ENCODE measurements around the gene FUS. TPM values are rescaled to one million over a fixed set of nuclear protein-coding genes. Genes with fewer than 3 reads are reported as not detected.
"Not testable (repeated sequence)": the region's sequence is repeated elsewhere in the genome, so short reads cannot be mapped to it uniquely, and the experiment has no call there.

Gene FUS
- total RNA-seq, 1 donor from 2014 or later: 79.3 TPM

DNA sequence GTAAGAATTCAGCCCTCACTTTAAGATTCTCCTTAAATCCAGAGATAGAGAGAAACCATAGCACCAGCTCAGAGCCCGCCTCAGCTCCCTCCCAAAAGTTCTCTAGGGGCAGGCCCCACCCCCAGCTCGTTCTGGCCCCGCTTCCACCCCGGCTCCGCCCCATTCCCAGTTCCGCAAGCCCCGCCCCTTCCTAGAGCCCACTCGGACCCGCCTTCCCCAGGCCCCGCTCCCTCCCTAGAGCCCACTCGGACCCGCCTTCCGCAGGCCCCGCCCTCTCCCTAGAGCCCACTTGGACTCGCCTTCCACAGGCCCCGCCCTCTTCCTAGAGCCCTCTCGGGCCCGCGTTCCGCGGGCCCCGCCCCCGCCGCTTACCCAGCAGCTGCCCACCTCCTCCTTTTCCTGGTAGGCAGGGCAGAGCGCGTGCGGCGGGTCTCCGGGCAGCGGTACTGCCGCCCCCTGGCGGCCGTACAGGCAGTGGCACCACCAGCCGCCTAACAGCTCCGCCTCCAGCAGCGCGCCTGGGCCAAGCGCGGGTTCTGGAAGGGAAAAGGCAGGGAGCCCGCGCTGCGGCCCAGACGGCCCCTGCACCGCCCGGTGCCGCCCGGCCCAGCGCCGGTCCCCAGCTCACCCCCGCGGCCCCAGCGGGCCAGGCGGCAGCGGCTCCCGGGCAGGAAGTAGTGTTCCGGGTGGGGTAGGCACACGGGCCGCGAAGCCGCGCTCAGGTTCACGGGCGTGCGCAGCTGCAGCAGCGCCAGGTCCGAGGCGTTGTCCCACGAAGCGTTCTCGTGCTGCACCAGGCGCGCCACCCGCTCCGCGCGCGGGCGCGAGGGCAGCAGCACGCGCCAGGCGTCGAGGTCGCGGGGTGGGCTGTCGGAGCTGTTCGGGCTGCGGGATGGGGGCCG, 37.6 kb upstream of the FUS start:
- intact Hi-C loops (cut with DNase I): loop anchor here (5.0 to 10.0 kb wide), 2 partner anchors 110 to 158 kb away; partner anchors contain the start of genes HSD3B7 and STX4
- ATAC-seq (ENCODE audit: poor library complexity) (peak; percentile 96), DNase-seq (peak; percentile 99)

DNA sequence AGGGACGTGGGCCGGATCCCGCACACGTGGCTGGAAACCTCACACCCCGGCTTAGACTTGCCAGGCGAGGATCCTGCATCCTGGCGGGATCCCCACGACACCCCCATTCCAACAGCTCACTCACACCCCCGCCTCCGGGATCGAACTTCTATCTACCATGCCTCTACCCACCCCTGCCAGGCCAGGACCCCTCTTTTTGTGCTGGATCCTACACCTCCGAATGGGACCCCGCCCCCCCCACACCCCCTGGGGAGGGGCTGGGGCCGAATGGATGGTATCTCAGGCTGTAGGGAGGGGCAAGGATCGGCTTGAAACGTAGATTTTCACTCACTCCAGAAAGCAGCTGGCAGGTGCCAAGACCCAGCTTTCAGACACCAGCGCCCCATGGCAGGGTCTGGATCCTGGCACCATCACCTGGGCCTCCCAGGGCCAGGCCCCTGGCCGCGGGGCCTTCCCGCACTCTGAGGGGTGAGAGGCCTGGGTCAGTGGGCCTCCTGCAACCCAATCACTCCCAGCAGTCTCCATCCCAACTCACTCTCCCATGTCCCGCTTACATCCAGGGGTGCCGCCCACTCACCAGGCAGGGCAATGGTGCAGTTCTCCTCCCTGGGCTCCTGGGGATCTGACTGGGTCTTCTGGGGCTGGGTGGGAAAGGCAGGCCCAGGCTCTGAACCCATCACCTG, 36.8 kb upstream of the FUS start:
- no peak for ATAC-seq (ENCODE audit: poor library complexity)
- intact Hi-C loops (cut with DNase I): loop anchor here (5.0 to 10.0 kb wide), 2 partner anchors 111 to 158 kb away; partner anchors contain the start of genes HSD3B7 and STX4
- DNase-seq: no peak

DNA sequence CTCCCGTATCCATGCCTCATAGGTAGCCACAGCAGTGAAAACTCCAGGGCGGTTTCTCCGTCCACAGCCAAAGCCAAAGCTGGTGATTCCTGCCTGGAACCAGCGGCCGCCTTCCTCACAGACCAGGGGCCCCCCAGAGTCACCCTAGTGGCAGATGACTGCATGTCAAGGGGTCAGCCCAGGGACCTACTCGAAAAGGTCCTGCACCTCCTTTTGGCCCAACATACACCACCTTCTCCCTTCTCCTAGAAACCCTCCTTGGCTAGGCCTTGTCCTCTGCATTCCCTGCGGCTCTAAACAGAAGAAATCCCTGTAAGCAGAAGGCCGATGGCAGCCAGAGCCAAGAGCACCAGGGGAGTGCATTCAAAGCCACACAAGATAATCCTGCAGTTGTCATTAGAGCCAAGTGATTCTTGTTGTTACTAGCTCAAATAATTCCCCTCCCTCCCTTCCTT, 36.2 kb upstream of the FUS start:
- intact Hi-C loops (cut with DNase I): loop anchor here (5.0 to 10.0 kb wide), 2 partner anchors 111 to 159 kb away; partner anchors contain the start of genes HSD3B7 and STX4
- ATAC-seq (ENCODE audit: poor library complexity) (no peak), DNase-seq (no peak)

DNA sequence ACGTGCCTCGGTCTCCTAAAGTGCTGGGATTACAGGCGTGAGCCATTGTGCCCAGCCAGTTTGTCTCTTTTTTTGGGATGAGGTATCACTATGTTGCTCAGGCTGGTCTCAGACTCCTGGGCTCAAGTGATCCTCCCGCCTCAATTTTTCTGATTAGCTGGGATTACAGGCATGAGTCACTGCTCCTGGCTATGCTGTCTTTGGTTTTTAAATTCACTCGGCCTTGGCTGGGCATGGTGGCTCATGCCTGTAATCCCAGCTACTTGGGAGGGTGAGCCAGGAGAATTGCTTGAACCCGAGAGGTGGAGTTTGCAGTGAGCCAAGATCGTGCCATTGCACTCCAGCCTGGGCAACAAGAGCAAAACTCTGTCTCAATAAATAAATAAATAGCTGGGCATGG, 35.5 kb upstream of the FUS start:
- intact Hi-C loops (cut with DNase I): loop anchor here (5.0 to 10.0 kb wide), 2 partner anchors 112 to 160 kb away; partner anchors contain the start of genes HSD3B7 and STX4
- ATAC-seq (ENCODE audit: poor library complexity): not testable (repeated sequence)

DNA sequence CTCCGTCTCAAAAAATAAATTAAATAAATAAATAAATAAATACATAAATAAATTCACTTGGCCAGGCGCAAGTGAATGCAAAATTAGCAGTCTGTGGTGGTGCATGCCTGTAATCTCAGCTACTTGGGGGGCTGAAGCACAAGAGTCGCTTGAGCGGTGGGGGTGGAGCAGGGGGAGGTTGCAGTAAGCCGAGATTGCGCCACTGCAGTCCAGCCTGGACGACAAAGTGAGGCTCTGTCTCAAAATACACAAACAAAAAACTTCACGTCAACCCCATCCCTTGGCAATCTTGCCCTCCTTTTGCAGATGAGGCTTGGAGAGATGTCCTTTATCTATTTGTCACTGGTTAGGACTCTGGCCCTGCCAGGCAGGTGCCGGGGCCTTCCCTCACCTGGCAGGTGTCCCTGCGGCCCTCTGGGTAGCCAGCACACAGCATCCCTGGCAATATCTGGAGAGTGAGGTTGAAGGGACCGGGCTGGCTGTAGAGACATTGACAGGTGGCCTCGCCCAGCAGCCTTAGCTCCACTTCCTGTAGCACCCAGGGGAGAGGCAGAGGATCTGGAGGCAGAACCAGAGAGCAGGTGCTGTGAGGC, 34.4 kb upstream of the FUS start:
- ATAC-seq (ENCODE audit: poor library complexity) (no peak), DNase-seq (no peak)
- intact Hi-C loops (cut with DNase I): loop anchor here (10.0 kb wide), 1 partner anchor 161 kb away; the partner anchor contains the start of gene HSD3B7

More for the DNA sequence above, 35.5 kb upstream of the FUS start:
- not testable (repeated sequence) for DNase-seq

DNA sequence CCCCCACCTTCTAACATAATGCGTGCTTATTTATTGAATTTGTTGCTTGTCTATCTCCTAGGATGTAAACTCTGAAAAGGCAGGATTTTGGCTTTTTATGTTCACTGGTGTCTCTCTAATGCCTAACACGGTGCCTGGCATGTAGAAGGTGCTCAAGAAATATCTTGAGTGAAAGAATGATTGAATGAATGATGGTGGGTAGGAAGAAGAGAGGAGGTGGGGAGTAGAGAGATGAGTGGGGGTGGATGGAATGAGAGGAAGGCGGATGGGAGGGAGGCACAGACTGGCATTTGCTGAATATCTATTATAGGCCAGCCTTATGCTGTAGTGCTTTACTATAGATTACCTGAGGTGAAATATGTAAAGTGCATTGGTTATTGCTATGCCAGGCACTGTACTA, 32.4 kb upstream of the FUS start:
- ATAC-seq (ENCODE audit: poor library complexity) (no peak), DNase-seq (no peak)
- intact Hi-C loops (cut with DNase I): loop anchor here (10.0 kb wide), 1 partner anchor 163 kb away; the partner anchor contains the start of gene HSD3B7

DNA sequence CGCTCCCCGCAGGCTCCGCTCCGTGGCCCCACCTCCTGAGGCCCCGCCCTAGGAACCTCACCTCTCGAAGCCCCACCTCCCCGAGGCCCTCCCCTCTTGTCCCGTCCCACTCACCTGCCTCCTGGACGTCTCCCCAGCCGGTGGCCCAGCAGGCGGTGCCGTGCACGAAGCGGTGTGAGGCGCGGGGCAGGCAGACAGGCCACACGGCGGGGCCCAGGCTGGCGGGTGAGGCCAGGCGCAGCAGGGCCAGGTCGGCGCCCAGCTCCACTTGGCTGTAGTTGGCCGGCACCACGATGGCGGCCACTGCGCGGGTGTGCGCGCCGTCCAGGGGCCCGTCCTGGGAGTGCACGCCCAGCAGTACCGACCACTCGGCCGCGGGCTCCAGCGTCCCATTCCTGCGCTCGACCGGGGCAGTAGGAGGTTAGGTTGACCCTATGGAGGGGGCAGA, 31.6 kb upstream of the FUS start:
- ATAC-seq (ENCODE audit: poor library complexity): peak; percentile 32
- intact Hi-C loops (cut with DNase I): loop anchor here (10.0 kb wide), 1 partner anchor 164 kb away; the partner anchor contains the start of gene HSD3B7
- DNase-seq: no peak

DNA sequence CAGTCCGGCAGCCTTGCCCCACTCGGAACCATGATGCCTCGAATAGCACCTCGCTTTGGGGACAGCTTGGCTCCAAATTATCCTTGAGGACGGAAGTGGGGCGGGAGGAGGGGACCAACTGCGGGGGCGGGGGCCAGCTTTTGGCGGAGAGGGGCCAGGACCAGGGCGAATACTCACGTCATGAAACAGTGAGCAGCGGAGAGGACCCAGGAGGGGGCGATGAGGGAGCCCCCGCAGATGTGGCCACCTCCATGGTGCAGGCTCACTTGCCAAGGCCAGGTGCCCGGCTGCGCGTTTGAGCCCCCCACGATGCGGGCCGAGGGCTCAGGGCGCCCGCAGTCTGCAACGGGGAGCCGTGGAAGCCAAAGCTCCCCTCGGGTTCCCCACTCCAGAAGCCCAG, 31.0 kb upstream of the FUS start:
- no peak for ATAC-seq (ENCODE audit: poor library complexity)

DNA sequence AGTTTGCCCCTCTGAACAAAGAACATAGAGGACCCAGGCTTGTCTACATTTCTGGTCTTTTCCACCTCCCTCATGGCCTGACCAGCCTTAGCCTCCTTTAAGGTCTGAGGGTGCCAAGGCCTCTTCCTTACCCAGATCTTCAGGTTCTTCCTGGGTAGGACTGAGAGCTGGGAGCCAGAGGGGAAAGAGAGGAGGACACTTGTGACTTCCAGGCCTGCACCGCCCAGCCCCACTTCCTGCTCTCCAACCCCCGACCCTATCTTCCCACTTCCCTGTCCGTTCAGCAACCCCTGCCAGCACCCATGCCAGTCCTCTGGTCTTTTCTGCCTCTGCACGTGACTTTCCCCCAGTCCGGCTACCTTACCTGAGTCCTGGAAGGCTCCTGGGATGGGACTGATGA, 30.6 kb upstream of the FUS start:
- intact Hi-C loops (cut with DNase I): loop anchor here (10.0 kb wide), 1 partner anchor 165 kb away; the partner anchor contains the start of gene HSD3B7
- ATAC-seq (ENCODE audit: poor library complexity) (peak; percentile 42), DNase-seq (no peak)

More for the DNA sequence above, 31.0 kb upstream of the FUS start:
- DNase-seq: no peak
- intact Hi-C loops (cut with DNase I): loop anchor here (10.0 kb wide), 1 partner anchor 164 kb away; the partner anchor contains the start of gene HSD3B7

DNA sequence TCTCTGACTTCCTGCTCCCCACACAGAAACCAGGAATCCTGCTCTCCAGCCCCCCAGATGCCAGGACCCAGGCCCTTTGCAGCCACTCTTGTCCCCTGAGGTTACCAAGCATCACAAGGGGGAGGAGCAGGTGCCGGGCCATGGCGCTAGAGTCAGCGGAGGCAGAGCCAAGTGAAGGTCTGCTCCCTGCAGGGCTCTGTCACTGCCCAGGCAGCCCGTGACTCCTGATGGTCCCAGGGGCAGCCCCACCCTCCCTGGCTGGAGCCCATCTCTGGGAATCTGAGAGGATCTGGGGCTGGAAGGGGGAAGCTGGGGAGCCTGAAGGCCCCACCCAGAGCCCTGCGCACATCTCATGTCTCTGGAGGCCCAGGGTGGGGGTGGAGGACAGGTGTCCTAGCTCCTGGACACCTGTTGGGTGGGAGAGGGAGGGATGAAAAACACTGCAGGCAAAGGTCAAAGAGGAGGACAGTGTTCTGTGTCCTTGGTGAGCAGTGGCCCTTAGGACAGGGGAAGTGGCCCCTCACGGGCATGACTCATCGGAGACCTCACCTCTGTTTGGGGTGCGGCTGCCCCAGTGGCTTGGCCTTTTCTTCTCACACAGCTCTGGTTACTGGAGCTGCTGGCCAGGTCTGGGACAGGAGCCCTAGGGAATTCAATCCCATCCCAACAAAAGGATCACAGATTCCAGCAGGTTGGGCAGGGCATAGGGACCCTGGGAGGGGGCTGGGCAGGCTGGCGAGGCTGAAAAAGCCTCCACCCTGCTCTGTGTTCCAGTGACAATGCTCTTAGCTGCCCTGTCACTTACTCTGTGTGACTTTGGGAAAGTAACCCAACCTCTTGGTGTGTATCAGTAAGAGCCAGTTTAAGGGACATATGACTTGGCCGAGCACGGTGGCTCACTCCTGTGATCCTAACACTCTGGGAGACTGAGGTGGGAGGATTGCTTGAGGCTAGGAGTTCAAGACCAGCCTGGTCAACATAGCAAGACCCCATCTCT, 29.7 kb upstream of the FUS start, which contains the start of gene PRSS36:
Gene PRSS36 (minus strand): TSS at position 173 of the 997 bp plus-strand sequence. CDS start 31 bp downstream, at position 142.
- DNase-seq: no peak
- ATAC-seq (ENCODE audit: poor library complexity): peak; percentile 30
- intact Hi-C loops (cut with DNase I): loop anchor here (10.0 kb wide), 1 partner anchor 165 kb away; the partner anchor contains the start of gene HSD3B7

DNA sequence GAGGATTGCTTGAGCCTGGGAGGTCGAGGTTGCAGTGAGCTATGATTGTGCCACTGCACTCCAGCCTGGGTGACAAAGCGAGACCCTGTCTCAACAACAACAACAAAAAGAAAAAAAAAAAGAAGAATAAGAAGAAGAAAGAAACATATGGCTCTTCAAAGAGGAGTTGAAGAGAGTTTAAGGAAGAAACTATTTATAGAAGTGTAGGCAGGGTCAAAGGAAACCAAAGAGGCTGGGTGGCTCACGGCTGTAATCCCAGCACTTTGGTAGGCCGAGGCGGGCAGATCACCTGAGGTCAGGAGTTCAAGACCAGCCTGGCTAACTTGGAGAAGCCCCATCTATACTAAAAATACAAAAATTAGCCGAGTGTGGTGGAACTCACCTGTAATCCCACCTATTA, 29.0 kb upstream of the FUS start:
- intact Hi-C loops (cut with DNase I); ATAC-seq (ENCODE audit: poor library complexity); DNase-seq: not testable (repeated sequence)

DNA sequence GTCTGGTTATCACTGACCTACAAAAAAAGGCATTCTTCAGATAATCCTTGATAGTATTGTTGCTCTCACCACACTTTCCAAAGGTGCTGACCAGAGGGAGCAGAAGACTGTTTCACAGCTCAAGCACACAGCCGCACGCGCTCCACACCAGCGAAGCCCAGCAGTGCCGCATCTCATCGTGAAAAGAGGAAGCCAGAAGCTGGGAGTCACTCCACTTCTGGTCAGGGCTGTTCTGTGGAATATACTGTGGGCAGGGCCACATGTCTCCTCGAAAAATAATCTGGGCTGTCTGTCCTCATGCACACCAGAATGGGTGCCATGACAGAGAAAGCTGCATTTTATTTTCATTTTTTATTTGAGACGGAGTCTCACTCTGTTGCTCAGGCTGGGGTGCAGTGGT, 22.8 kb upstream of the FUS start:
- intact Hi-C loops (cut with DNase I): no loop called here
- ATAC-seq (ENCODE audit: poor library complexity) (peak; percentile 51), DNase-seq (peak; percentile 69)

DNA sequence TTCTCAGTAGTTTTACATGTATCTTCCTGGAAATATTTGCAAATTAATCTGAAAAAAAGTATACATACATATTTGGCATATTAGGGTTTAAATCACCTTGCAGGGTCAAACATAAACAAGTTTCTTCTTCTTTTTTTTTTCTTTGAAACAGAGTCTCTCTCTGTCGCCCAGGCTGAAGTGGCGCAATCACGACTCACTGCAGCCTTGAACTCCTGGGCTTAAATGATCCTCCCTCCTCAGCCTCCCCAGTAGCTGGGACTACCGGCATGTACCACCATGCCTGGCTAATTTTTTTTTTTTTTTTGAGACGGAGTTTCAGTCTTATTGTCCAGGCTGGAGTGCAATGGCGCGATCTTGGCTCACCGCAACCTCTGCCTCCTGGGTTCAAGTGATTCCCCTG, 12.6 kb upstream of the FUS start:
- no peak for ATAC-seq (ENCODE audit: poor library complexity)
- intact Hi-C loops (cut with DNase I): no loop called here
- DNase-seq: no peak

DNA sequence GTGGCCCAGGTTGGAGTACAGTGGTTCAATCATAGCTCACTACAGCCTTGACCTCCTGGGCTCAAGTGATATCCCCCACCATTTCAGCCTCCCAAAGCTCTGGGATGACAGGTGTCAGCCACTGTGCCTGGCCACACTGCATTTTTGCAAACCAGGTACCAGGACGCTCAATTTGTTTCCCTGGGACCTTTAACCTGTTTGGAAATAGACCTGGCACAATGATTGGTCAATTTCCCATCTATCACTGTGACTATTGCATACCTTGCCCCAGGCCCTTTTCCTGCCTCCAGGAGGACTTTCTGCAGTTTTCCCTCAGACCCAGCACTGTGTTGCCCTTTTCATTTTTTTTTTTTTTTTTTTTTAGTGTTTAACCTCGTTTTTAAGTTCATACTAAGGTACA, 11.1 kb upstream of the FUS start:
- ATAC-seq (ENCODE audit: poor library complexity) (peak; percentile 14), DNase-seq (no peak)
- intact Hi-C loops (cut with DNase I): no loop called here

DNA sequence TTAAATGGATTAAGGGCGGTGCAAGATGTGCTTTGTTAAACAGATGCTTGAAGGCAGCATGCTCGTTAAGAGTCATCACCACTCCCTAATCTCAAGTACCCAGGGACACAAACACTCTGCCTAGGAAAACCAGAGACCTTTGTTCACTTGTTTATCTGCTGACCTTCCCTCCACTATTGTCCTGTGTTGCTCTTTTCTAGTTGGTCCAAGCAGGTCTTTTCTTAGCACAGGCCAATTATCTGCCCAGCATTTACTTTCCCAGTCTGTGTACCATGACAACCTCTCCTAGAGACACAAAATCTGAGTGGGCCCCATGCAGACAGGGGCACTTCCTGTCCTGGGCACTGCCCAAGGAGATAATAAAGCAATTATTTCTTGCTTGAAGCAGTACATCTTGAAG, 9.9 kb upstream of the FUS start:
- DNase-seq; intact Hi-C loops (cut with DNase I): not testable (repeated sequence)
- ATAC-seq (ENCODE audit: poor library complexity): peak; percentile 94

DNA sequence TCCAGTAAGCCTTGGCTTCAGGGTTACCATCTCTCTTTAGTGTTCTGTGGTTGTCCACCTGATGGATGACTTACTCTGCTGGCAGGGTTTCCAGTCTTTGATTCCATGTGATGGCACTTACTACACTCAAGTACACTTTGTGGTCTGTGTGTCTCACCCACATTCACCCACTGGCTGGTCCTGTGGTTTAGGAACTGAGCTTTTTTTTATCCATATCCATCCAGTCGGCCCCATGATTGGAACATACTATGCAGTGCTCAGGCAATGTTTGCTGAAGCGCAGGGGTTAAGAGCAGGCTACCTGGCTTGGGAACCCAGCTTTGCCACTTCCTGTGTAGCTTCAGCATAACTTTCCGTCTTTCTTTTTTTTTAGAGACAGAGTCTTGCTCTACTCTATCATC, 2.8 kb upstream of the FUS start:
- ATAC-seq (ENCODE audit: poor library complexity) (no peak), DNase-seq (no peak)
- intact Hi-C loops (cut with DNase I): no loop called here

DNA sequence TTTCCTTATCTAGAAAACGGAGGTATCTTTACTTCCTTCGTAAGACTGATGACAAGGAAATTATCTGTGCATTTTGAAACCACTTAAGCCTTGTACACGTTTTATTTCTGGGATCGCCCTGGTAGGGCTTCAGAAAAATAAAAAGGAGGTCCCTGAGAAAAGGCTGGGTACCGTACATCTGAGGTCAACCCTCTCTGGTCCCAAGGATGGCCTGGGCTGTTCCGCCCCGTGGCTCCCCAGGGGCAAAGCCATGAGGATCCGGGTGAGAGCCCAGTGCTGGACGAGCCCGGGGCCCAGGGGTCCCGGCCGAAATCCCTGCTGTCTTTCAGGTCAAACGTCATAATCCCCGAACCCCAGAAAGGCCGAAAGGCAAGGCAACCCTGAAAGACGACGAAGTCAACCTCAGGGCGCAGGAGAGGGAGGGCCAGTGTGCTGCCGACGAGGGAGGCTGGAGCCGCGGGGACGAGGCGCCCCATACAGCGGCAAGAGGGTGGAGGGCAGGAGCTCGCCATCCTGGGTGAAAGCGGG, 656 bp upstream of the FUS start:
- no peak for ATAC-seq (ENCODE audit: poor library complexity)
- DNase-seq: no peak
- intact Hi-C loops (cut with DNase I): no loop called here

Measured in Right ventricle myocardium superior (tissue), 1 donor.